Neural cell (in vitro differentiated cells): Measurements from ENCODE around the gene LRRC26.

ENCODE experiments used
- CTCF ChIP-seq: fragments of 450-650 bp; IDR thresholded peaks from 2 replicates; pipeline ENCODE4 v1.5.1; 2014; ENCODE audit warnings: antibody characterized with exemption, mild to moderate bottlenecking, moderate library complexity; ENCODE audit not compliant: poor library complexity, severe bottlenecking
- EZH2 ChIP-seq: fragments of 200-600, 300-800 bp; shearing (Covaris generic), sonication (generic); IDR thresholded peaks from 2 replicates; pipeline ENCODE4 v1.6.1; 2014; ENCODE audit warnings: antibody characterized with exemption, low read length, borderline replicate concordance, mild to moderate bottlenecking; ENCODE audit not compliant: insufficient read depth, poor library complexity, severe bottlenecking
- POLR2AphosphoS5 ChIP-seq: IDR thresholded peaks from 2 replicates; pipeline ENCODE4 v1.6.1; 2012
- SMC3 ChIP-seq: fragments of 450-650 bp; conservative IDR thresholded peaks from 2 replicates; pipeline ENCODE4 v1.6.1; 2014; ENCODE audit warnings: antibody characterized with exemption, mild to moderate bottlenecking, moderate library complexity; ENCODE audit not compliant: poor library complexity

- TF ChIP-seq CTCF (no peak), POLR2AphosphoS5 (no peak), SMC3 (no peak), EZH2 (no peak)
These were observed 766 bp upstream of the LRRC26 start for GRCh38 chr9:137170486-137171148.
